GM12891 (cell line): ENCODE data around the gene STPG3.

Experiments used
- PAX5 ChIP-seq: IDR thresholded peaks from 2 replicates; pipeline ENCODE4 v1.6.1; 2011; ENCODE audit warnings: low read length, moderate library complexity, mild to moderate bottlenecking; ENCODE audit not compliant: insufficient read depth, severe bottlenecking
- POLR2A ChIP-seq: IDR thresholded peaks from 2 replicates; pipeline ENCODE4 v1.6.1; 2011; ENCODE audit warnings: low read depth, low read length, control low read depth
- POLR2AphosphoS5 ChIP-seq: IDR thresholded peaks from 2 replicates; pipeline ENCODE4 v1.6.1; 2011; ENCODE audit warnings: low read depth, low read length, control low read depth
- SPI1 ChIP-seq: IDR thresholded peaks from 2 replicates; pipeline ENCODE4 v1.6.1; 2011; ENCODE audit warnings: low read depth, low read length, control low read depth
- TAF1 ChIP-seq: IDR thresholded peaks from 2 replicates; pipeline ENCODE4 v1.6.1; 2011; ENCODE audit warnings: low read depth, low read length, control low read depth

GRCh38 chr9:137205126-137206069 lies 45.7 kb upstream of the STPG3 start, which contains the start of the genes NDOR1 and TMEM203:
- peak; percentile 49; the same call in 1 of the 2 replicates for TF ChIP-seq POLR2AphosphoS5
- peak; percentile 84 for TF ChIP-seq POLR2A
- TF ChIP-seq PAX5, result peak; percentile 7
- TF ChIP-seq TAF1, result peak; percentile 64
- no peak for TF ChIP-seq SPI1
